MM.1S (cell line): ENCODE results near the gene KLHL13.

ENCODE experiments used
- DNase-seq: peaks from one replicate; pipeline ENCODE4 v3.0.0-alpha.2; 2015
- H2AFZ ChIP-seq: fragments of 300-600 bp; sonication (generic); 2 replicates; pipeline ENCODE4 v1.6.0; 2016; ENCODE audit warnings: antibody characterized with exemption, low read length
- H3F3A ChIP-seq: fragments of 300-600 bp; sonication (generic); 2 replicates; pipeline ENCODE4 v1.6.1; 2016; ENCODE audit warnings: mild to moderate bottlenecking, antibody characterized with exemption, low read length, moderate library complexity, mixed read lengths; ENCODE audit not compliant: insufficient read depth
- H3K27ac ChIP-seq: fragments of 300-600 bp; sonication (generic); 2 replicates; pipeline ENCODE4 v1.5.1; 2016; ENCODE audit warnings: mild to moderate bottlenecking, low read length
- H3K27me3 ChIP-seq: fragments of 300-600 bp; sonication (generic); replicated peaks from 2 replicates; pipeline ENCODE4 v1.6.0; 2016; ENCODE audit warnings: low read length; ENCODE audit not compliant: insufficient read depth
- H3K36me3 ChIP-seq: fragments of 300-600 bp; sonication (generic); replicated peaks from 2 replicates; pipeline ENCODE4 v1.6.1; 2016; ENCODE audit warnings: mild to moderate bottlenecking, low read length, mixed read lengths; ENCODE audit not compliant: insufficient read depth
- H3K4me1 ChIP-seq: fragments of 300-600 bp; sonication (generic); 2 replicates; pipeline ENCODE4 v1.6.1; 2016; ENCODE audit warnings: low read length, mixed read lengths
- H3K4me2 ChIP-seq: fragments of 300-600 bp; sonication (generic); 2 replicates; pipeline ENCODE4 v1.6.0; 2016; ENCODE audit warnings: low read depth, low read length
- H3K4me3 ChIP-seq: fragments of 300-600 bp; sonication (generic); 2 replicates; pipeline ENCODE4 v1.5.1; 2016; ENCODE audit warnings: low read length, mixed read lengths
- H3K79me2 ChIP-seq: fragments of 300-600 bp; sonication (generic); 2 replicates; pipeline ENCODE4 v1.6.1; 2016; ENCODE audit warnings: mixed run types, low read length, mixed read lengths
- H3K9ac ChIP-seq: fragments of 300-600 bp; sonication (generic); 2 replicates; pipeline ENCODE4 v1.6.1; 2016; ENCODE audit warnings: low read length, mixed read lengths
- H3K9me2 ChIP-seq: fragments of 300-600 bp; sonication (generic); replicated peaks from 2 replicates; pipeline ENCODE4 v1.6.1; 2016; ENCODE audit warnings: mild to moderate bottlenecking, low read length, mixed read lengths; ENCODE audit not compliant: insufficient read depth
- H3K9me3 ChIP-seq: fragments of 300-600 bp; sonication (generic); replicated peaks from 2 replicates; pipeline ENCODE4 v1.6.1; 2016; ENCODE audit warnings: mild to moderate bottlenecking, low read length, mixed read lengths; ENCODE audit not compliant: insufficient read depth
- H4K20me1 ChIP-seq: fragments of 300-600 bp; sonication (generic); 2 replicates; pipeline ENCODE4 v1.6.1; 2016; ENCODE audit warnings: mild to moderate bottlenecking, low read length, moderate library complexity, mixed read lengths; ENCODE audit not compliant: insufficient read depth
- CTCF ChIP-seq: fragments of 300-600 bp; sonication (generic); IDR thresholded peaks from 2 replicates; pipeline ENCODE4 v1.5.1; 2016; ENCODE audit warnings: antibody characterized with exemption, low read length, mixed read lengths
- EZH2 ChIP-seq: fragments of 300-600 bp; sonication (generic); optimal IDR thresholded peaks from 2 replicates; pipeline ENCODE3; 2017; ENCODE audit warnings: low read depth, mild to moderate bottlenecking, antibody characterized with exemption, low read length, mixed read lengths
- EZH2phosphoT487 ChIP-seq: fragments of 300-600 bp; sonication (generic); IDR thresholded peaks from 2 replicates; pipeline ENCODE4 v1.6.1; 2018; ENCODE audit warnings: antibody characterized with exemption, low read length

Gene KLHL13

GRCh38 chrX:117854806-117855205 is 261.8 kb downstream of the KLHL13 start:
- DNase-seq = no peak
- TF ChIP-seq CTCF (no peak), EZH2phosphoT487 (no peak), EZH2 (no peak)
- Histone ChIP-seq H3K4me3 (no peak overlapping the region), H3K36me3 (no peaks in the 10 kb centered on the region), H4K20me1 (no peaks in the 10 kb centered on the region), H3K4me1 (no peaks in the 10 kb centered on the region), H3K9me3 (no peaks in the 10 kb centered on the region), H3K27me3 (no peaks in the 10 kb centered on the region), H3K79me2 (no peaks in the 10 kb centered on the region), H3K9ac (no peak overlapping the region), H2AFZ (no peak overlapping the region), H3K9me2 (no peaks in the 10 kb centered on the region), H3K4me2 (no peak overlapping the region), H3K27ac (no peak overlapping the region), H3F3A (no peaks in the 10 kb centered on the region)

DNA sequence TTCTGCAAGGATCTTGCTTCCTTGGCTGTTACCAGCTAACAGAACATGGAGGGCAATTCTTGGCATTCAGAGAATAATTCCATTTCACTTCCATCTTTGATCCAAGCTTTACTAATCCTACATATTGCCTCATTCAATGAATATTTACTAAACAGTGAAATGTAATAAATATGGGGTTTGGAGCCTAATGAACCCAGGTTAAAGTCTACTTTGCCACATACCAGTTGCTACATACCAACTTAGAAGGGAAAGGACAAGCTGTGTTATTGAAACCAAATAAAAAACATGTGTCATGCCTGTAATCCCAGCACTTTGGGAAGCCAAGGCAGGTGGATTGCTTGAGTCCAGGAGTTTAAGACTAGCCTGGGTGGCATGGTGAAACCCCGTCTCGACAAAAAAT is 265.6 kb downstream of the KLHL13 start:
- H3K9me3 ChIP-seq = no peaks in the 10 kb centered on the region
- no peak for TF ChIP-seq CTCF
- no peak for TF ChIP-seq EZH2
- TF ChIP-seq EZH2phosphoT487 = no peak
- no peak overlapping the region for H3K4me3 ChIP-seq
- no peaks in the 10 kb centered on the region for H3K36me3 ChIP-seq
- no peaks in the 10 kb centered on the region for H3K79me2 ChIP-seq
- H4K20me1 ChIP-seq = no peaks in the 10 kb centered on the region
- H3K27me3 ChIP-seq = no peaks in the 10 kb centered on the region
- H3K27ac ChIP-seq = no peak overlapping the region
- no peaks in the 10 kb centered on the region for H3F3A ChIP-seq
- no peaks in the 10 kb centered on the region for H3K9me2 ChIP-seq
- H3K4me1 ChIP-seq = no peaks in the 10 kb centered on the region
- DNase-seq = no peak
- H3K4me2 ChIP-seq = no peak overlapping the region
- H3K9ac ChIP-seq = no peak overlapping the region
- H2AFZ ChIP-seq = no peak overlapping the region
